Inflammatory macrophage (primary cell): ENCODE measurements around the gene MTREX.

Experiments used
- DNase-seq, 2 donors: peaks; one replicate each; pipeline ENCODE4 v3.0.0-alpha.2; 2020 to 2022

The MTREX gene

DNA sequence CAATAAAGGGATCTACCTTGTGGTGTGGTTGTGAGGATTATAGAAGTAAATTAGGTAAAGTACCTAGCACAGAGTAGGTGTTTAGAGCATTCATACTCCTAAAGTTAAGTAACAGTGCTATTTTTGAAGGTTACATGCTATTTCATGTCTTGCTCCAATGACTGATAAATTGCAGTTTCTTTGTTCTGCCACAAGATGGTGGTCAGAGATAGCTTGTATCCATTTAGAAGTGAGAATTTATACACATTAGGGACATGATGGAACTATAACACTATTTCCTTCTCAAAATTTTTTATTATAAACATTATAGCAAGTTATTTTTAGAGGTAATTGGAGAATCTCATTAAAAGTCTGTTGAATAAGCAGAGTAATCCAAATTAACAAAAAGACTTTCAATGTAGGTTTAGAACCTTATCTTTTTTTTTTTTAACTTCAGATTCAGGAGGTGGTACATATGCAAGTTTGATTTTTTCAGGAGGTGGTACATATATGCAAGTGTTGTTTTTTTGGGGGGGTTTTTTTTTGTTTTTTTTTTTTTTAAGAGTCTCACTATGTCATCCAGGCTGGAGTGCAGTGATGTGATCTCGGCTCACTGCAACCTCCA is 17.1 kb downstream of the MTREX start:
- peak in 1 of 2 donors; percentile 13 for DNase-seq

DNA sequence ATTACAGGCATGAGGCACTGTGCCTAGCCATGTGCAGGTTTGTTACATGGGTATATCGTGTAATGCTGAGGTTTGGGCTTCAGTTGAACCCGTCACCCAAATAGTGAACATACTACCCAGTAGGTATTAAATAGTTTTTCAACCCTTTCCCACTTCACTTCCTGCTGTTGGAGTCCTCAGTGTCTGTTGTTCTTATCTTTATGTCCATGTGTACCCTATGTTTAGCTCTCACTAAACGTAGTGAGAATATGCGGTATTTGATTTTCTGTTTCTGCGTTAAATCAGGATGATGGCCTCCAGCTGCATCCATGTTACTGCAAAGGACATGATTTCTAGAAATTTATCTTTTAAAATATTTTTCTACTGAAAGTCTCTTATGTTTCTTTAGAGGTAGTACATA is 17.8 kb downstream of the MTREX start:
- DNase-seq, result no peak

DNA sequence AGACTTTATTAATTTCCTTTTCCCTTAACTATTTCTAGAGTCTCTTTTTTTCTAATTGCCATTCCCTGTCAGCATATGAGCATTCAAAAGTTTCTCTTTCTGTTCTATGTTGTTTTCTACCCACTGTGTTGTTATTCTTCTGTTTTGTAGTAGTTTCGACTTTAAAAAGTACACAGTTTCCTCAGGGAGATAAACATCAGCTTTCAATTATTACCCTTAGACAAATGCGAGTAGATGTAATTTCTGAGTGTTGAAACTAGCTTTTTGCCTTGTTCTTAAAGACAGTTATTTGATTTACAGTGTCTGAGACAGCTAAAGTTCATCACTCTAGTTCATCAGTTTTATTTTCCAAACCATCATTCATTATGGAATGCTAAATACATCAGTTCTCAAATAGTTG is 19.5 kb downstream of the MTREX start:
- DNase-seq, result no peak

DNA sequence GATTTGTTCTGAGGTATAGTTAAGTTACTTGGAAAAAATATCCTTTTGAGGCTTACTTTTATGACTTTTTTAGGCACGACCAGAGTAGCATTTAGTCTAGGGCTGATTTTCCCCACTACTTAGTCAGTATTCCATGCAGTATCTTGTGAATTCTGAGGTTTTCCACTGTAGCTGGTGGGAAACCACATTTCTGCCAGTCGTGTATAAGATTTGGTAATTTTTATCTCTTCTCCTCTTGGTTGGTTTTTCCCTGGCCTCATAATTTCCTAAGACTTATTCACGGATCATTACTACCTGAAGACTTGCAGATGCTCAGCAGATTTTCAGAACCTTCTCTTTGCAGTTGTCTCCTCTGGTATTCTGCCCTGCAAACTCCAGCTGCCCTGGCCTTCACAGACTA is 23.5 kb downstream of the MTREX start:
- no peak for DNase-seq

- DNase-seq, result no peak
These were observed 25.2 kb downstream of the MTREX start for GRCh38 chr5:55333017-55333416.

DNA sequence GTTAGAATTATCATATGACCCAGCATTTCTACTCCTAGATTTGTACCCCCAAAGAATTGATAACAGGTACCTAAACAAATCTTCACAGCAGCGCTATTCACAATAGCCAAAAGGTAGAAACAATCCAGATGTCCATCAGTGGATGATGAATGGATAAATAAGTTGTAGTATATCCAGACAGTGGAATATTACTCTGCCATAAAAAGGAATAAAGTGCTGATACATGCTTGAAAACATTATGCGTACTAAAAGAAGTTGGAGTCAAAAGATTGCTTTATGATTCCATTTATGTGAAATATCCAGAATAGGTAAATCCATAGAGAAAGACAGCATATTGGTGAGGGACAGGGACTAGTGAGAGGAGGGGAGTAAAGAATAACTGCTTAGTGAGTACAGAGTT is 26.0 kb downstream of the MTREX start:
- no peak for DNase-seq

- no peak for DNase-seq
These were observed 30.4 kb downstream of the MTREX start for GRCh38 chr5:55338092-55338613.

- peak; percentile 7 to 54 for DNase-seq
These were observed 31.0 kb downstream of the MTREX start for GRCh38 chr5:55338810-55339243.

- DNase-seq, result no peak
These were observed 35.3 kb downstream of the MTREX start for GRCh38 chr5:55343107-55343506.

GRCh38 chr5:55343609-55344008 is 35.8 kb downstream of the MTREX start:
- DNase-seq, result no peak

- peak; percentile 61 to 63 for DNase-seq
These were observed 36.7 kb downstream of the MTREX start for GRCh38 chr5:55344392-55344992.

GRCh38 chr5:55345327-55345726 is 37.5 kb downstream of the MTREX start:
- DNase-seq, result no peak

- DNase-seq, result peak in 1 of 2 donors; percentile 15
These were observed 40.0 kb downstream of the MTREX start for GRCh38 chr5:55347786-55348185.

GRCh38 chr5:55350754-55351153 is 43.0 kb downstream of the MTREX start:
- DNase-seq, result no peak

DNA sequence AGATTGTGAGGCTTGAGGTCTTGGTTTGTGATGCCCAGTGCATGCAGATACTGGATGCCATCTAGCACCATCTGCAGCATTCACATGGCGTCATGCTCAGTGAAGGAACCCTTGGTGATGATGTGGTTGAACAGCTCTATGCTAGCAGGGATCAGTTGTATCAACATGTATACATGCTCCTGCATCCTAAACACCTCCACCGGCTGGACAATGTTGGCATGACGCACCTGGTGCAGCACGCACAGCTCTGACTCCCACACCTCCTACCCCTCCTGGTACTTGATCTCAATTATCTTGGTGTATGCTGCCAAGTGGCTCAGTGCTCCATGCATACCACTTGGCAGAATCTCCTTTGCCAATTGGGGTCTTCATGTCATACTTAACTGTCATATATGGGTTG is 49.1 kb downstream of the MTREX start:
- no peak for DNase-seq

- no peak for DNase-seq
These were observed 52.4 kb downstream of the MTREX start for GRCh38 chr5:55360190-55360589.

DNA sequence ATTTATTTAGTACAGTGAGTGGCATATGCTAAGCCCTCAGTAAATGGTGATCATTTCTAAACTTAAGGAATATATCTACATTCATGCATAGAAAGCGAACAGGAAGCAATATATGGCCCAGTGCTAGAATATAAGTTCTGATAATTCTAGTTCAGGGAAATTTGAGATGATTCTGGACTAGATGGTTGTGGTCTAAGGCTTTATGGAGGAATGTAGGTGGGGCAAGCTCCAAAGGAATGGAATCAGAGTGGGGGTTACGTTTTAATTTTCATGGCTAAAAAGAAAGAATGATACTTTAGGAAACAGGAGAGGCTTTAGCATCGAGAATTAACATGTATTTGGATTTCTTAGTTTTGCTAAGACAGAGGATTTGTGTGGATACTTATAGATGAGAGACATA is 56.1 kb downstream of the MTREX start:
- DNase-seq, result no peak

- DNase-seq, result no peak
These were observed 56.8 kb downstream of the MTREX start for GRCh38 chr5:55364537-55365055.

DNA sequence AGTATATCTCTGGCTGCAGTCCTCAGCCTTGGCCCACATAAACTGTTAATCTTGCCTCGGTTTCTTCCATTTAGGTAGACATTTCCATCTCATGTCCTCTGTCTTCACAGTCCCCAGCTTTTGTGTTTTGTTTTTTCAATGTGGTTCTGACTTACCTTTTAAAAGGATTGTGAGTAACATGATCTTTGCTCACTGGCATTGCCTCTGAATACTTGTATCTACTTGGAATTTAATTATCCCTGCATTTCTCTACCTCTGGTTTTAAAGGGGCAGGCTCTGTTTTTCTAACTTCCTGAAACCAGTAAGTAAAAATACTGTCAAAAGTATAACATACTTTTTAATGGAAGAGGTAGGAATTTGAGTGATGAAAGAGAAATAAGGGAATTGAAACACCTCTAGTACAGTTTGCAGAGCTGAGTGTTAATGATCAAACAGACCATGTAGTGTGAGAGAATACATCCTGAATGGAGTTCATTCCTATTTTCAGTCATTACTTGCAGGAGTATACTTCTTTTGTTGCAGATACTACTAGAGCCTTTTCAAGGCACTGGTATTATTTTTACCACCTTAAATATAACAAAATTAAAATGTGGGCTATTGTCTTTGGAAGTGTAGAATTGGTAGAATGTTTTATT is 62.6 kb downstream of the MTREX start:
- no peak for DNase-seq

DNA sequence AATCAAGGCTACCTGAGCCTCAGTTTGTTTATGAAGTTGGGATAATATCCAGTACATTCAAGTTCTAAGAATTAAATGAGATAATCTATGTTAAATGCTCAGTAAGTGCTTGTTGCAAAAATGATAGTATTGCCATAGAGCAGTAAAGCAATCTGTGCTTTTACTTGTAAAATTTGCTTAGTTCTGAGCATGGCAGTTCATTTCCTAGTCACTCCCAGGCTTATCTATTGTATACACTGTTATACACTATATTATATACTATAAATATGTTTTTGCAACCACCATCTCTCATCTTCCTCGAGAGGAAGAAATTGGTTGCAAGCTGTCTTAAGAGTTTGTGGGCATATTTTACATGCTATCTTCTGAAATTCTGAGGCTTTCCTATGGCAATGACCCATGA is 63.4 kb downstream of the MTREX start:
- no peak for DNase-seq

GRCh38 chr5:55372130-55372925 is 64.5 kb downstream of the MTREX start:
- no peak for DNase-seq

- DNase-seq, result no peak
These were observed 70.0 kb downstream of the MTREX start for GRCh38 chr5:55377810-55378209.

DNA sequence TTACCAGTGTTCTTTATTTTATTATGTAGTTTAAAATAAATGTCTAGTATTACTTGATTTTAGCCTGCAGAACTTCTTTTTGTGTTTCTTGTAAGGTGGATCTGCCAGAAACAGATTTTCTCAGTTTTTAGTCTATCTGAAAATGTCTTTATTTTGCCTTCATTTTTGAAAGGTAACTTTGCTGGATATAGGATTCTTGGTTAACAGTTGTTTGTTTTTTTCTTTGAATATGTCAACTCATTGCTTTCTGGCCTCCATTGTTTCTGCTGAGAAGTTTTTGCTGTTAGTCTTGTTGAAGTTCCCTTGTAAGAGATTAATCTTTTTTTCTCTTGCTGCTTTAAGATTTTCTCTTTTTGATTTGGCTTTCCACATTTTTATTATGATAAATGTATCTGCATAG is 75.5 kb downstream of the MTREX start:
- DNase-seq, result no peak
